HepG2 (cell line): Measurements from ENCODE around the gene PCNX1. TPM values are rescaled to one million over a fixed set of nuclear protein-coding genes. Genes with fewer than 3 reads are reported as not detected.

Experiments used
- CAMTA2 ChIP-seq: sonication (generic); formaldehyde crosslinking; IDR thresholded peaks from 2 replicates; pipeline ENCODE4 v1.4.0; 2020; ENCODE audit warnings: mild to moderate bottlenecking, missing genetic modification reagents, borderline replicate concordance
- GATAD1 ChIP-seq: IDR thresholded peaks from 2 replicates; pipeline ENCODE4 v1.6.1; 2016; ENCODE audit warnings: missing genetic modification reagents, missing compliant biosample characterization
- IRX3 ChIP-seq: sonication (generic); formaldehyde crosslinking; IDR thresholded peaks from 2 replicates; pipeline ENCODE4 v1.8.1; 2023; ENCODE audit warnings: mild to moderate bottlenecking, low read depth, missing genetic modification reagents, borderline replicate concordance
- MED1 ChIP-seq: sonication (generic); formaldehyde crosslinking; IDR thresholded peaks from 2 replicates; pipeline ENCODE4 v1.4.0; 2020; ENCODE audit warnings: missing genetic modification reagents
- MEF2D ChIP-seq: sonication (generic); formaldehyde crosslinking; IDR thresholded peaks from 2 replicates; pipeline ENCODE4 v1.5.1; 2020; ENCODE audit warnings: mild to moderate bottlenecking, missing genetic modification reagents
- NFE2L2 ChIP-seq: fragments of 150-350 bp; IDR thresholded peaks from 2 replicates; pipeline ENCODE4 v1.6.1; 2014; ENCODE audit warnings: low read length
- POGZ ChIP-seq: sonication (generic); formaldehyde crosslinking; IDR thresholded peaks from 2 replicates; pipeline ENCODE4 v1.4.0; 2020; ENCODE audit warnings: mild to moderate bottlenecking, missing genetic modification reagents
- ZNF136 ChIP-seq: sonication (generic); formaldehyde crosslinking; IDR thresholded peaks from 2 replicates; pipeline ENCODE4 v1.8.1; 2022; ENCODE audit warnings: low read depth, mild to moderate bottlenecking, moderate library complexity, missing genetic modification reagents
- ZNF367 ChIP-seq: sonication (generic); formaldehyde crosslinking; IDR thresholded peaks from 2 replicates; pipeline ENCODE4 v1.4.0; 2020; ENCODE audit warnings: missing genetic modification reagents, borderline replicate concordance
- ZNF431 ChIP-seq: sonication (generic); formaldehyde crosslinking; IDR thresholded peaks from 2 replicates; pipeline ENCODE4 v1.9.0; 2022; ENCODE audit warnings: missing genetic modification reagents, low read depth, mild to moderate bottlenecking, borderline replicate concordance
- ZNF674 ChIP-seq: sonication (generic); formaldehyde crosslinking; IDR thresholded peaks from 2 replicates; pipeline ENCODE4 v1.5.0; 2020; ENCODE audit warnings: low read depth, mild to moderate bottlenecking, missing genetic modification reagents
- ZNF720 ChIP-seq: sonication (generic); formaldehyde crosslinking; IDR thresholded peaks from 2 replicates; pipeline ENCODE4 v1.4.0; 2020; ENCODE audit warnings: missing genetic modification reagents
- ZNF737 ChIP-seq: sonication (generic); formaldehyde crosslinking; IDR thresholded peaks from 2 replicates; pipeline ENCODE4 v1.5.0; 2020; ENCODE audit warnings: missing genetic modification reagents, mild to moderate bottlenecking, borderline replicate concordance
- polyA plus RNA-seq, 8 experiments: library from polyadenylated mRNA; depleted of rRNA in 3 of 8; stranded (reverse) in 7 of 8; unstranded in 1 of 8; fragments of >200 nt; fragmentation: Illumina TruSeq in 4 of 8; extraction: Trizol in 4 of 8; gene quantifications; 2 replicates each; pipeline versions ENCODE4 v1.2.1 to v1.2.3, GENCODE V29; 2011 to 2016; ENCODE audit warnings: low read depth in 4 of 8, missing spikeins in 1 of 8, mixed read lengths in 1 of 8; ENCODE audit not compliant: insufficient read depth in 1 of 8
- total RNA-seq, 5 experiments: library from RNA; depleted of rRNA; stranded (reverse); fragments of >200 nt; fragmentation: Illumina TruSeq; extraction: Trizol; gene quantifications; 2 replicates each; pipeline ENCODE4 v1.2.3, GENCODE V29; 2016; ENCODE audit warnings: low read depth in 1 of 5
- TF ChIP-seq, protein P1 (sequence below), 2 experiments: fragments of 450-650 bp in 1 of 2; sonication (generic) in 1 of 2; formaldehyde crosslinking in 1 of 2; IDR thresholded peaks; 2 replicates each; pipeline versions ENCODE4 v1.6.1 to v1.8.0; 2016 to 2022; ENCODE audit warnings: antibody characterized with exemption in 1 of 2, mild to moderate bottlenecking in 1 of 2, missing genetic modification reagents in 1 of 2
- TF ChIP-seq, protein P2 (sequence below): IDR thresholded peaks from 2 replicates; pipeline ENCODE4 v1.6.1; 2012; ENCODE audit warnings: inconsistent platforms
- TF ChIP-seq, protein P3 (sequence below): sonication (generic); formaldehyde crosslinking; IDR thresholded peaks from 2 replicates; pipeline ENCODE4 v1.4.0; 2020; ENCODE audit warnings: mild to moderate bottlenecking, missing genetic modification reagents
- TF ChIP-seq, protein P4 (sequence below): sonication (generic); formaldehyde crosslinking; IDR thresholded peaks from 2 replicates; pipeline ENCODE4 v1.4.0; 2020; ENCODE audit warnings: missing genetic modification reagents; ENCODE audit errors: not compliant biosample characterization

The PCNX1 gene
- total and polyA plus RNA-seq, 2 of the 13 experiments (the other 11 are each of a cell fraction or from before 2014, with no cell fraction given): 24.9 to 30.3 TPM

DNA sequence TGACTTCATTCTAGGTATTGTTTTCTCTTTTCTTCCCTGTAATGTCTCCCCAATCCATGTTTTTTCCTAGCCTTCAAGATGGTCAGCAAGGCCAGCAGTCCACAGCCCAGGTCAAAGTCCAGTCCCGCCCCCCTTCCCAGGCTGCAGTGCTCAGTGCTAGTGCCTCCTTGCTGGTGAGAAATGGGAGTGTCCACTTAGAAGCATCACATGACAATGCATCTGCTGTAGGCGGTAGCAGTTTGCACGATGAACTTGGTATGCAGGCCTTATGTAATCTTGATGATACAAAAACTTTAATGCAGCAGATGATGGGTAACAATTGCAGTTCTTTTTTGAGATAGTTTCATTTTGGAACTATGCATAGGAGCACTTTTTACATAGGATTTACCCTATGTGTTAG, 88.4 kb downstream of the PCNX1 start (continued):
- TF ChIP-seq, protein P1, sequence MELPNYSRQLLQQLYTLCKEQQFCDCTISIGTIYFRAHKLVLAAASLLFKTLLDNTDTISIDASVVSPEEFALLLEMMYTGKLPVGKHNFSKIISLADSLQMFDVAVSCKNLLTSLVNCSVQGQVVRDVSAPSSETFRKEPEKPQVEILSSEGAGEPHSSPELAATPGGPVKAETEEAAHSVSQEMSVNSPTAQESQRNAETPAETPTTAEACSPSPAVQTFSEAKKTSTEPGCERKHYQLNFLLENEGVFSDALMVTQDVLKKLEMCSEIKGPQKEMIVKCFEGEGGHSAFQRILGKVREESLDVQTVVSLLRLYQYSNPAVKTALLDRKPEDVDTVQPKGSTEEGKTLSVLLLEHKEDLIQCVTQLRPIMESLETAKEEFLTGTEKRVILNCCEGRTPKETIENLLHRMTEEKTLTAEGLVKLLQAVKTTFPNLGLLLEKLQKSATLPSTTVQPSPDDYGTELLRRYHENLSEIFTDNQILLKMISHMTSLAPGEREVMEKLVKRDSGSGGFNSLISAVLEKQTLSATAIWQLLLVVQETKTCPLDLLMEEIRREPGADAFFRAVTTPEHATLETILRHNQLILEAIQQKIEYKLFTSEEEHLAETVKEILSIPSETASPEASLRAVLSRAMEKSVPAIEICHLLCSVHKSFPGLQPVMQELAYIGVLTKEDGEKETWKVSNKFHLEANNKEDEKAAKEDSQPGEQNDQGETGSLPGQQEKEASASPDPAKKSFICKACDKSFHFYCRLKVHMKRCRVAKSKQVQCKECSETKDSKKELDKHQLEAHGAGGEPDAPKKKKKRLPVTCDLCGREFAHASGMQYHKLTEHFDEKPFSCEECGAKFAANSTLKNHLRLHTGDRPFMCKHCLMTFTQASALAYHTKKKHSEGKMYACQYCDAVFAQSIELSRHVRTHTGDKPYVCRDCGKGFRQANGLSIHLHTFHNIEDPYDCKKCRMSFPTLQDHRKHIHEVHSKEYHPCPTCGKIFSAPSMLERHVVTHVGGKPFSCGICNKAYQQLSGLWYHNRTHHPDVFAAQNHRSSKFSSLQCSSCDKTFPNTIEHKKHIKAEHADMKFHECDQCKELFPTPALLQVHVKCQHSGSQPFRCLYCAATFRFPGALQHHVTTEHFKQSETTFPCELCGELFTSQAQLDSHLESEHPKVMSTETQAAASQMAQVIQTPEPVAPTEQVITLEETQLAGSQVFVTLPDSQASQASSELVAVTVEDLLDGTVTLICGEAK (IDR thresholded peaks at IDR 0.05): no peak
- TF ChIP-seq, protein P1 (CRISPR knock-in tag; IDR thresholded peaks at IDR 0.05): peak; percentile 50; the same call in 1 of the 2 replicates
- TF ChIP-seq ZNF431 (CRISPR knock-in tag) (no peak), MEF2D (CRISPR knock-in tag) (no peak), GATAD1 (CRISPR knock-in tag) (no peak), ZNF367 (no peak), ZNF136 (CRISPR knock-in tag) (no peak), CAMTA2 (CRISPR knock-in tag) (no peak), IRX3 (CRISPR knock-in tag) (no peak), ZNF720 (CRISPR knock-in tag) (no peak), MED1 (CRISPR knock-in tag) (no peak), ZNF737 (CRISPR knock-in tag) (no peak), ZNF674 (CRISPR knock-in tag) (no peak), NFE2L2 (no peak), POGZ (CRISPR knock-in tag) (peak; percentile 70)
- TF ChIP-seq, protein P2, sequence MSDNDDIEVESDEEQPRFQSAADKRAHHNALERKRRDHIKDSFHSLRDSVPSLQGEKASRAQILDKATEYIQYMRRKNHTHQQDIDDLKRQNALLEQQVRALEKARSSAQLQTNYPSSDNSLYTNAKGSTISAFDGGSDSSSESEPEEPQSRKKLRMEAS: no peak
- TF ChIP-seq, protein P3, sequence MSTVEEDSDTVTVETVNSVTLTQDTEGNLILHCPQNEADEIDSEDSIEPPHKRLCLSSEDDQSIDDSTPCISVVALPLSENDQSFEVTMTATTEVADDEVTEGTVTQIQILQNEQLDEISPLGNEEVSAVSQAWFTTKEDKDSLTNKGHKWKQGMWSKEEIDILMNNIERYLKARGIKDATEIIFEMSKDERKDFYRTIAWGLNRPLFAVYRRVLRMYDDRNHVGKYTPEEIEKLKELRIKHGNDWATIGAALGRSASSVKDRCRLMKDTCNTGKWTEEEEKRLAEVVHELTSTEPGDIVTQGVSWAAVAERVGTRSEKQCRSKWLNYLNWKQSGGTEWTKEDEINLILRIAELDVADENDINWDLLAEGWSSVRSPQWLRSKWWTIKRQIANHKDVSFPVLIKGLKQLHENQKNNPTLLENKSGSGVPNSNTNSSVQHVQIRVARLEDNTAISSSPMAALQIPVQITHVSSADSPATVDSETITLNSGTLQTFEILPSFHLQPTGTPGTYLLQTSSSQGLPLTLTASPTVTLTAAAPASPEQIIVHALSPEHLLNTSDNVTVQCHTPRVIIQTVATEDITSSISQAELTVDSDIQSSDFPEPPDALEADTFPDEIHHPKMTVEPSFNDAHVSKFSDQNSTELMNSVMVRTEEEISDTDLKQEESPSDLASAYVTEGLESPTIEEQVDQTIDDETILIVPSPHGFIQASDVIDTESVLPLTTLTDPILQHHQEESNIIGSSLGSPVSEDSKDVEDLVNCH (CRISPR knock-in tag): no peak
- TF ChIP-seq, protein P4, sequence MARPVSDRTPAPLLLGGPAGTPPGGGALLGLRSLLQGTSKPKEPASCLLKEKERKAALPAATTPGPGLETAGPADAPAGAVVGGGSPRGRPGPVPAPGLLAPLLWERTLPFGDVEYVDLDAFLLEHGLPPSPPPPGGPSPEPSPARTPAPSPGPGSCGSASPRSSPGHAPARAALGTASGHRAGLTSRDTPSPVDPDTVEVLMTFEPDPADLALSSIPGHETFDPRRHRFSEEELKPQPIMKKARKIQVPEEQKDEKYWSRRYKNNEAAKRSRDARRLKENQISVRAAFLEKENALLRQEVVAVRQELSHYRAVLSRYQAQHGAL (CRISPR knock-in tag): no peak
